Lower lobe of right lung (tissue), 2 donors: ENCODE results near the gene OCLN. TPM values are rescaled to one million over a fixed set of nuclear protein-coding genes. Genes with fewer than 3 reads are reported as not detected.
"Not testable (repeated sequence)": the region's sequence is repeated elsewhere in the genome, so short reads cannot be mapped to it uniquely, and the experiment has no call there.

Experiments used
- ATAC-seq, 2 donors: fragments of 200-7000 bp; cut with Tn5 transposase; one replicate each; pipeline ENCODE4 v1.9.1; 2020 to 2022; ENCODE audit warnings: mild to moderate bottlenecking in 2 of 2, moderate library complexity in 2 of 2
- DNase-seq: peaks from one replicate; pipeline ENCODE4 v3.0.0-alpha.2; 2020
- H3K27ac ChIP-seq: fragments of 200-600 bp; one replicate; pipeline ENCODE4 v1.8.0; 2022
- H3K27me3 ChIP-seq: fragments of 200-600 bp; one replicate; pipeline ENCODE4 v1.8.0; 2022; ENCODE audit warnings: low read depth
- H3K36me3 ChIP-seq: fragments of 200-600 bp; one replicate; pipeline ENCODE4 v1.8.0; 2022; ENCODE audit warnings: mild to moderate bottlenecking
- H3K4me1 ChIP-seq: fragments of 200-600 bp; one replicate; pipeline ENCODE4 v1.8.0; 2022
- H3K4me3 ChIP-seq: fragments of 200-600 bp; one replicate; pipeline ENCODE4 v1.8.0; 2022; ENCODE audit warnings: mild to moderate bottlenecking
- H3K9me3 ChIP-seq: fragments of 200-600 bp; one replicate; pipeline ENCODE4 v1.8.0; 2022
- CTCF ChIP-seq: fragments of 200-600 bp; IDR thresholded peaks from one replicate; pipeline ENCODE4 v1.8.0; 2022; ENCODE audit warnings: antibody characterized with exemption, mild to moderate bottlenecking
- intact Hi-C: fragments of 100-400 bp; cut with DNase I; formaldehyde crosslinking; loops from one replicate; pipeline ENCODE4 v1.11.0; 2022
- total RNA-seq: library from RNA; stranded (reverse); fragmentation: NEBNext Ultra II Directional; extraction: Animal tissue kit (Norgen Biotek cat#: 25700); gene quantifications from one replicate; pipeline ENCODE4 v1.2.1, GENCODE V29; 2021
- donor health status: DM: no; HTN: yes; CAD: no; lungs with severe emphysema.

OCLN gene
- total RNA-seq, 1 donor from 2014 or later = 121 TPM

GRCh38 chr5:69454460-69455249 is 37.9 kb upstream of the OCLN start:
- Histone ChIP-seq H3K4me1 (peaks cover 11% of the 10 kb centered on the region), H3K36me3 (no peaks in the 10 kb centered on the region), H3K27ac (no peak overlapping the region), H3K4me3 (no peak overlapping the region), H3K9me3 (no peaks in the 10 kb centered on the region), H3K27me3 (no peaks in the 10 kb centered on the region)
- DNase-seq (peak; percentile 56), ATAC-seq (peak; percentile 60 to 68)
- intact Hi-C loops = no loop called here
- TF ChIP-seq CTCF = no peak

- H3K36me3 ChIP-seq, H3K27me3 ChIP-seq, H3K4me3 ChIP-seq, H3K9me3 ChIP-seq, intact Hi-C loops, H3K27ac ChIP-seq: not testable (repeated sequence)
- ATAC-seq (peak in 1 of 2 donors; percentile 5), DNase-seq (peak; percentile 47)
- peaks cover 11% of the 10 kb centered on the region for H3K4me1 ChIP-seq
Observed at GRCh38 chr5:69455428-69455988, 37.1 kb upstream of the OCLN start.

- Histone ChIP-seq H3K4me3 (no peak overlapping the region), H3K27ac (no peak overlapping the region), H3K9me3 (no peaks in the 10 kb centered on the region), H3K36me3 (no peaks in the 10 kb centered on the region), H3K27me3 (no peaks in the 10 kb centered on the region), H3K4me1 (no peaks in the 10 kb centered on the region)
- ATAC-seq (no peak), DNase-seq (no peak)
- intact Hi-C loops = no loop called here
- TF ChIP-seq CTCF = no peak
Observed at GRCh38 chr5:69462170-69462569, 30.4 kb upstream of the OCLN start.

- intact Hi-C loops, DNase-seq, H3K27ac ChIP-seq, H3K9me3 ChIP-seq, H3K36me3 ChIP-seq, ATAC-seq, H3K4me1 ChIP-seq, H3K4me3 ChIP-seq, H3K27me3 ChIP-seq: not testable (repeated sequence)
Observed at GRCh38 chr5:69466375-69466774, 26.2 kb upstream of the OCLN start.

GRCh38 chr5:69467442-69468225 is 25.0 kb upstream of the OCLN start:
- no peak overlapping the region for H3K27ac ChIP-seq
- intact Hi-C loops = no loop called here
- H3K9me3 ChIP-seq = no peaks in the 10 kb centered on the region
- H3K36me3 ChIP-seq = no peaks in the 10 kb centered on the region
- H3K4me3 ChIP-seq = no peak overlapping the region
- no peaks in the 10 kb centered on the region for H3K4me1 ChIP-seq
- ATAC-seq (no peak), DNase-seq (no peak)
- TF ChIP-seq CTCF = no peak
- no peaks in the 10 kb centered on the region for H3K27me3 ChIP-seq

- ATAC-seq = no peak
- Histone ChIP-seq H3K27me3 (no peaks in the 10 kb centered on the region), H3K9me3 (no peaks in the 10 kb centered on the region), H3K36me3 (no peaks in the 10 kb centered on the region), H3K4me1 (no peaks in the 10 kb centered on the region), H3K27ac (no peak overlapping the region), H3K4me3 (no peak overlapping the region)
- DNase-seq = no peak
- intact Hi-C loops = no loop called here
- no peak for TF ChIP-seq CTCF
Observed at GRCh38 chr5:69468631-69469030, 24.0 kb upstream of the OCLN start.

- H3K4me1 ChIP-seq, intact Hi-C loops, H3K4me3 ChIP-seq: not testable (repeated sequence)
Observed at GRCh38 chr5:69471516-69471915, 21.1 kb upstream of the OCLN start.

GRCh38 chr5:69472535-69473143 is 20.0 kb upstream of the OCLN start:
- H3K4me1 ChIP-seq, H3K4me3 ChIP-seq, H3K36me3 ChIP-seq, DNase-seq, intact Hi-C loops, H3K27ac ChIP-seq, H3K27me3 ChIP-seq, H3K9me3 ChIP-seq, ATAC-seq: not testable (repeated sequence)

More at GRCh38 chr5:69471516-69471915, 21.1 kb upstream of the OCLN start:
- ATAC-seq, H3K27ac ChIP-seq, H3K9me3 ChIP-seq, H3K36me3 ChIP-seq, DNase-seq, H3K27me3 ChIP-seq: not testable (repeated sequence)
